ENCODE results near the gene ADAMTSL1.

- no peak for TF ChIP-seq CTCF (IDR thresholded peaks at IDR 0.05; ENCODE audit: insufficient read depth, low read depth, low read length)
- no peak for TF ChIP-seq EZH2 (IDR thresholded peaks at IDR 0.05; ENCODE audit: insufficient read depth, low read length)
Observed at GRCh38 chr9:18741945-18742344, 268.0 kb downstream of the ADAMTSL1 start.

Measured in astrocyte (in vitro differentiated cells and primary cell).